Thoracic aorta (tissue), 2 donors: ENCODE measurements around the gene TACC3. TPM values are rescaled to one million over a fixed set of nuclear protein-coding genes. Genes with fewer than 3 reads are reported as not detected.

Experiments used
- ATAC-seq: fragments of 150-250 bp; one replicate; pipeline ENCODE4 v1.8.0; 2017; ENCODE audit warnings: low read depth; ENCODE audit not compliant: insufficient number of reproducible peaks, low FRiP score
- DNase-seq: peaks from one replicate; pipeline ENCODE4 v3.0.0-alpha.2; 2020; ENCODE audit warnings: low spot score
- H3K27ac ChIP-seq, 2 donors: fragments of 200-600 bp; sonication (generic); 1 replicate in 1 of 2; 2 replicates in 1 of 2; pipeline ENCODE4 v1.5.1; 2016; ENCODE audit warnings: mild to moderate bottlenecking in 2 of 2, moderate library complexity in 2 of 2
- H3K27me3 ChIP-seq: fragments of 200-600 bp; sonication (generic); replicated peaks from 2 replicates; pipeline ENCODE4 v1.6.0; 2016; ENCODE audit warnings: mild to moderate bottlenecking; ENCODE audit not compliant: insufficient read depth
- H3K36me3 ChIP-seq: fragments of 200-600 bp; sonication (generic); one replicate; pipeline ENCODE4 v1.5.1; 2016
- H3K4me1 ChIP-seq, 2 donors: fragments of 200-600 bp; sonication (generic); 1 replicate in 1 of 2; 2 replicates in 1 of 2; pipeline versions ENCODE4 v1.5.1 to v1.6.0; 2016; ENCODE audit warnings: low read depth in 2 of 2, mild to moderate bottlenecking in 1 of 2; ENCODE audit not compliant: control insufficient read depth in 1 of 2
- H3K4me3 ChIP-seq: fragments of 200-600 bp; sonication (generic); 2 replicates; pipeline ENCODE4 v1.5.1; 2016; ENCODE audit warnings: mild to moderate bottlenecking
- H3K9me3 ChIP-seq: fragments of 200-600 bp; sonication (generic); 2 replicates; pipeline ENCODE4 v1.5.1; 2016
- CTCF ChIP-seq: fragments of 200-600 bp; sonication (generic); IDR thresholded peaks from one replicate; pipeline ENCODE4 v1.5.1; 2019; ENCODE audit warnings: antibody characterized with exemption
- total RNA-seq, 2 donors: library from RNA; depleted of rRNA; stranded (reverse); fragments of >200 nt; gene quantifications; one replicate each; pipeline versions ENCODE4 v1.1.0 to v1.2.3, GENCODE V29; 2016

Gene TACC3
- total RNA-seq, 2 donors from 2014 or later = 6.2 to 24.5 TPM

GRCh38 chr4:1743975-1744374 lies 22.7 kb downstream of the TACC3 start:
- Histone ChIP-seq H3K4me1 (no peaks in the 10 kb centered on the region), H3K27me3 (no peaks in the 10 kb centered on the region), H3K4me3 (no peak overlapping the region), H3K9me3 (no peaks in the 10 kb centered on the region), H3K36me3 (no peaks in the 10 kb centered on the region), H3K27ac (no peak overlapping the region)
- TF ChIP-seq CTCF = no peak
- ATAC-seq (no peak), DNase-seq (no peak)

- DNase-seq = no peak
- no peak overlapping the region for H3K27ac ChIP-seq
- ATAC-seq = no peak
- H3K4me3 ChIP-seq = no peak overlapping the region
- no peaks in the 10 kb centered on the region for H3K4me1 ChIP-seq
- TF ChIP-seq CTCF = no peak
- no peaks in the 10 kb centered on the region for H3K36me3 ChIP-seq
- H3K27me3 ChIP-seq = no peaks in the 10 kb centered on the region
- H3K9me3 ChIP-seq = no peaks in the 10 kb centered on the region
These were observed 23.2 kb downstream of the TACC3 start for GRCh38 chr4:1744552-1744951.

GRCh38 chr4:1745165-1745564 lies 23.8 kb downstream of the TACC3 start:
- TF ChIP-seq CTCF = no peak
- H3K9me3 ChIP-seq = no peaks in the 10 kb centered on the region

GRCh38 chr4:1745697-1746096 lies 24.4 kb downstream of the TACC3 start:
- no peak for ATAC-seq
- Histone ChIP-seq H3K4me3 (no peak overlapping the region), H3K36me3 (no peaks in the 10 kb centered on the region), H3K27ac (no peak overlapping the region), H3K4me1 (no peaks in the 10 kb centered on the region), H3K27me3 (no peaks in the 10 kb centered on the region), H3K9me3 (no peaks in the 10 kb centered on the region)
- TF ChIP-seq CTCF = no peak
- DNase-seq = no peak

More at GRCh38 chr4:1745165-1745564, 23.8 kb downstream of the TACC3 start:
- no peak overlapping the region for H3K4me3 ChIP-seq
- H3K36me3 ChIP-seq = no peaks in the 10 kb centered on the region
- ATAC-seq = no peak
- no peak for DNase-seq
- no peaks in the 10 kb centered on the region for H3K4me1 ChIP-seq
- H3K27me3 ChIP-seq = no peaks in the 10 kb centered on the region
- no peak overlapping the region for H3K27ac ChIP-seq

GRCh38 chr4:1746265-1746691 lies 25.0 kb downstream of the TACC3 start:
- ATAC-seq (no peak), DNase-seq (no peak)
- no peaks in the 10 kb centered on the region for H3K4me1 ChIP-seq
- no peaks in the 10 kb centered on the region for H3K9me3 ChIP-seq
- no peak overlapping the region for H3K27ac ChIP-seq
- no peaks in the 10 kb centered on the region for H3K27me3 ChIP-seq
- H3K36me3 ChIP-seq = no peaks in the 10 kb centered on the region
- peak; percentile 73 for TF ChIP-seq CTCF
- H3K4me3 ChIP-seq = no peak overlapping the region
